Mesenchymal stem cell (in vitro differentiated cells and primary cell): Measurements from ENCODE around the gene WDR48.

Experiments used
- DNase-seq: peaks from one replicate; pipeline ENCODE4 v3.0.0-alpha.2; 2013
- H2AFZ ChIP-seq: one replicate; pipeline ENCODE4 v1.6.1; 2013; ENCODE audit warnings: low read depth, mild to moderate bottlenecking, control low read depth, inconsistent platforms, low read length, moderate library complexity
- H2AK5ac ChIP-seq: 2 replicates; pipeline ENCODE4 v1.6.1; 2013; ENCODE audit warnings: low read length, moderate library complexity, mild to moderate bottlenecking, inconsistent platforms; ENCODE audit not compliant: severe bottlenecking
- H2BK120ac ChIP-seq: one replicate; pipeline ENCODE4 v1.6.1; 2013; ENCODE audit warnings: low read depth, mild to moderate bottlenecking, inconsistent platforms, low read length, moderate library complexity
- H2BK12ac ChIP-seq, 2 experiments: one replicate each; pipeline ENCODE4 v1.6.1; 2013; ENCODE audit warnings: inconsistent platforms in 2 of 2, low read length in 2 of 2, mild to moderate bottlenecking in 2 of 2, moderate library complexity in 2 of 2, control low read depth in 1 of 2
- H2BK15ac ChIP-seq: one replicate; pipeline ENCODE4 v1.6.1; 2013; ENCODE audit warnings: mild to moderate bottlenecking, low read depth, inconsistent platforms; ENCODE audit not compliant: poor library complexity, severe bottlenecking
- H2BK5ac ChIP-seq: 2 replicates; pipeline ENCODE4 v1.6.1; 2013; ENCODE audit warnings: low read depth, mild to moderate bottlenecking, low read length, control low read depth, inconsistent platforms; ENCODE audit not compliant: poor library complexity, severe bottlenecking
- H3K14ac ChIP-seq, 2 experiments: one replicate each; pipeline ENCODE4 v1.6.1; 2013; ENCODE audit warnings: inconsistent platforms in 2 of 2, low read length in 2 of 2, control low read depth in 1 of 2, mild to moderate bottlenecking in 1 of 2, moderate library complexity in 1 of 2
- H3K18ac ChIP-seq, 2 experiments: one replicate each; pipeline ENCODE4 v1.6.1; 2013; ENCODE audit warnings: inconsistent platforms in 2 of 2, low read length in 2 of 2, control low read depth in 1 of 2, low read depth in 1 of 2, mild to moderate bottlenecking in 1 of 2
- H3K23ac ChIP-seq, 2 experiments: one replicate each; pipeline ENCODE4 v1.6.1; 2013; ENCODE audit warnings: inconsistent platforms in 2 of 2, low read length in 2 of 2, mild to moderate bottlenecking in 2 of 2, moderate library complexity in 2 of 2, control low read depth in 1 of 2
- H3K27ac ChIP-seq: 2 replicates; pipeline ENCODE4 v1.5.1; 2013; ENCODE audit warnings: mild to moderate bottlenecking, moderate library complexity, low read length, control low read depth, inconsistent platforms; ENCODE audit not compliant: poor library complexity, severe bottlenecking
- H3K27me3 ChIP-seq, 2 experiments: 2 replicates each; pipeline versions ENCODE4 v1.6.1 to v1.7.0; 2013; ENCODE audit warnings: low read length in 2 of 2, mild to moderate bottlenecking in 2 of 2, moderate library complexity in 2 of 2, control low read depth in 1 of 2, inconsistent platforms in 1 of 2; ENCODE audit not compliant: control insufficient read depth in 1 of 2, insufficient read depth in 1 of 2
- H3K36me3 ChIP-seq, 2 experiments: 2 replicates each; pipeline versions ENCODE4 v1.6.1 to v1.7.0; 2013; ENCODE audit warnings: low read length in 2 of 2, control low read depth in 1 of 2, inconsistent platforms in 1 of 2, low read depth in 1 of 2, mild to moderate bottlenecking in 1 of 2; ENCODE audit not compliant: insufficient read depth in 2 of 2, control insufficient read depth in 1 of 2
- H3K4ac ChIP-seq, 2 experiments: one replicate each; pipeline ENCODE4 v1.6.1; 2013; ENCODE audit warnings: inconsistent platforms in 2 of 2, low read length in 2 of 2, mild to moderate bottlenecking in 2 of 2, moderate library complexity in 2 of 2, control low read depth in 1 of 2, low read depth in 1 of 2
- H3K4me1 ChIP-seq: 2 replicates; pipeline ENCODE4 v1.6.1; 2013; ENCODE audit warnings: low read depth, low read length, control low read depth; ENCODE audit not compliant: control insufficient read depth, insufficient read depth
- H3K4me2 ChIP-seq: 2 replicates; pipeline ENCODE4 v1.6.1; 2013; ENCODE audit warnings: low read length, mild to moderate bottlenecking, inconsistent platforms; ENCODE audit not compliant: poor library complexity, severe bottlenecking
- H3K4me3 ChIP-seq, 2 experiments: 2 replicates each; pipeline versions ENCODE4 v1.5.1 to v1.7.0; 2013; ENCODE audit warnings: low read length in 2 of 2, mild to moderate bottlenecking in 2 of 2, control low read depth in 1 of 2, low read depth in 1 of 2; ENCODE audit not compliant: insufficient read depth in 1 of 2
- H3K79me1 ChIP-seq: replicated peaks from 2 replicates; pipeline ENCODE4 v1.6.1; 2013; ENCODE audit warnings: mild to moderate bottlenecking, control low read depth, low read length, inconsistent platforms; ENCODE audit not compliant: poor library complexity, severe bottlenecking
- H3K9ac ChIP-seq: 2 replicates; pipeline ENCODE4 v1.7.0; 2013; ENCODE audit warnings: mild to moderate bottlenecking, low read length, moderate library complexity
- H3K9me3 ChIP-seq: 2 replicates; pipeline ENCODE4 v1.7.0; 2013; ENCODE audit warnings: mild to moderate bottlenecking, low read length; ENCODE audit not compliant: control insufficient read depth
- H4K8ac ChIP-seq: one replicate; pipeline ENCODE4 v1.6.1; 2013; ENCODE audit warnings: inconsistent platforms, mild to moderate bottlenecking, low read length, moderate library complexity
- H4K91ac ChIP-seq: one replicate; pipeline ENCODE4 v1.6.1; 2013; ENCODE audit warnings: mild to moderate bottlenecking, low read length, inconsistent platforms
- WGBS: methylation state at CpG from one replicate; pipeline ENCODE4 v1.1.7; 2013; ENCODE audit warnings: mixed read lengths; 5-methylcytosine and 5-hydroxymethylcytosine counted together

Gene WDR48

GRCh38 chr3:39124876-39125840, 73.3 kb downstream of the WDR48 start:
- Histone ChIP-seq H3K4ac (no peak overlapping the region), H3K14ac (no peak overlapping the region), H2AFZ (no peak overlapping the region), H2BK5ac (no peak overlapping the region), H3K4me1 (peaks cover 15% of the 10 kb centered on the region), H3K23ac (no peak overlapping the region), H2BK12ac (no peak overlapping the region), H2BK120ac (no peak overlapping the region), H2AK5ac (no peak overlapping the region), H4K8ac (no peak overlapping the region), H3K27me3 (no peaks in the 10 kb centered on the region), H3K4me2 (no peak overlapping the region), H3K9ac (no peak overlapping the region), H3K9me3 (no peaks in the 10 kb centered on the region), H3K18ac (no peak overlapping the region), H3K4me3 (no peak overlapping the region), H3K79me1 (no peaks in the 10 kb centered on the region), H3K36me3 (peaks cover under 1 to 24% of the 10 kb centered on the region in 2 experiments), H3K27ac (no peak overlapping the region), H4K91ac (no peak overlapping the region), H2BK15ac (no peak overlapping the region)
- WGBS, result 77% methylated on average over 5 of the region's 5 CpGs
- DNase-seq, result peak; percentile 51

GRCh38 chr3:39125841-39126500, 74.2 kb downstream of the WDR48 start:
- no peak overlapping the region for H3K4me2 ChIP-seq
- peaks cover 15% of the 10 kb centered on the region for H3K4me1 ChIP-seq
- no peak overlapping the region for H2BK12ac ChIP-seq
- H3K4ac ChIP-seq, result no peak overlapping the region
- H2BK15ac ChIP-seq, result no peak overlapping the region
- no peaks in the 10 kb centered on the region for H3K79me1 ChIP-seq
- peaks cover 0 to 16% of the 10 kb centered on the region in 2 experiments for H3K36me3 ChIP-seq
- H3K9me3 ChIP-seq, result no peaks in the 10 kb centered on the region
- no peak overlapping the region for H2AFZ ChIP-seq
- no peak overlapping the region for H3K18ac ChIP-seq
- no peak overlapping the region for H4K8ac ChIP-seq
- H2BK120ac ChIP-seq, result no peak overlapping the region
- no peak overlapping the region for H3K23ac ChIP-seq
- no peak overlapping the region for H3K27ac ChIP-seq
- no peak overlapping the region for H3K4me3 ChIP-seq
- H3K9ac ChIP-seq, result peak overlapping the region; percentile 20
- peak; percentile 23 for DNase-seq
- WGBS, result 78% methylated on average over 11 of the region's 12 CpGs
- H4K91ac ChIP-seq, result no peak overlapping the region
- H3K14ac ChIP-seq, result no peak overlapping the region
- no peak overlapping the region for H2BK5ac ChIP-seq
- H2AK5ac ChIP-seq, result no peak overlapping the region
- no peaks in the 10 kb centered on the region for H3K27me3 ChIP-seq

- Histone ChIP-seq H3K9ac (no peak overlapping the region), H3K9me3 (no peaks in the 10 kb centered on the region), H2BK12ac (no peak overlapping the region), H3K4me1 (peaks cover 15% of the 10 kb centered on the region), H4K8ac (no peak overlapping the region), H2BK15ac (no peak overlapping the region), H3K18ac (no peak overlapping the region), H3K14ac (no peak overlapping the region), H3K4ac (no peak overlapping the region), H2BK120ac (no peak overlapping the region), H3K4me3 (no peak overlapping the region), H3K79me1 (no peaks in the 10 kb centered on the region), H2AFZ (no peak overlapping the region), H3K27ac (no peak overlapping the region), H4K91ac (no peak overlapping the region), H3K4me2 (no peak overlapping the region), H3K36me3 (peaks cover 0 to 18% of the 10 kb centered on the region in 2 experiments), H2AK5ac (no peak overlapping the region), H3K23ac (no peak overlapping the region), H3K27me3 (no peaks in the 10 kb centered on the region), H2BK5ac (no peak overlapping the region)
- DNase-seq, result peak; percentile 65
- WGBS, result 65% methylated on average over 6 of the region's 6 CpGs
These were observed 74.8 kb downstream of the WDR48 start for GRCh38 chr3:39126532-39127071.
